PC-9 (cell line): Measurements from ENCODE around the gene NOP9. TPM values are rescaled to one million over a fixed set of nuclear protein-coding genes. Genes with fewer than 3 reads are reported as not detected.

Source experiments
- BruUV-seq: library from RNA; stranded (reverse); fragments of 400-500 nt; replicated peaks from 2 replicates; lab custom pipeline; 2021; lab: Mats Ljungman, UMichigan
- CTCF ChIA-PET: fragments of 300-600 bp; sonication (Branson Sonifier 250); formaldehyde crosslinking; loops from one replicate; lab custom pipeline; 2022; ENCODE audit warnings: antibody characterized with exemption; lab: Charles Lee
- POLR2A ChIA-PET: fragments of 300-600 bp; sonication (Branson Sonifier 250); formaldehyde crosslinking; loops from one replicate; lab custom pipeline; 2022; ENCODE audit warnings: antibody characterized with exemption; ENCODE audit not compliant: unreplicated experiment; lab: Charles Lee
- DNase-seq, 2 experiments: peaks; one replicate each; pipeline versions ENCODE4 v3.0.0 to v3.0.0-alpha.2; 2015 to 2022; ENCODE audit warnings: mixed read lengths in 1 of 2
- H2AFZ ChIP-seq: fragments of 200-600 bp; sonication (generic); 2 replicates; pipeline ENCODE4 v1.8.1; 2017; ENCODE audit warnings: antibody characterized with exemption
- H3F3A ChIP-seq: fragments of 200-600 bp; sonication (generic); 2 replicates; pipeline ENCODE4 v1.8.1; 2017; ENCODE audit warnings: antibody characterized with exemption, mild to moderate bottlenecking, low read depth; ENCODE audit not compliant: insufficient read depth
- H3K27ac ChIP-seq: fragments of 200-600 bp; sonication (generic); 2 replicates; pipeline ENCODE4 v1.6.1; 2016; ENCODE audit warnings: mixed run types
- H3K27me3 ChIP-seq: fragments of 200-600 bp; sonication (generic); 2 replicates; pipeline ENCODE4 v1.6.1; 2016; ENCODE audit warnings: low read depth, mixed run types; ENCODE audit not compliant: insufficient read depth
- H3K36me3 ChIP-seq: fragments of 200-600 bp; sonication (generic); 2 replicates; pipeline ENCODE4 v1.6.1; 2016; ENCODE audit warnings: low read depth, mixed run types
- H3K4me1 ChIP-seq: fragments of 200-600 bp; sonication (generic); replicated peaks from 2 replicates; pipeline ENCODE4 v1.6.1; 2016; ENCODE audit warnings: mixed run types; ENCODE audit not compliant: insufficient read depth
- H3K4me2 ChIP-seq: fragments of 200-600 bp; sonication (generic); 2 replicates; pipeline ENCODE4 v1.6.1; 2017; ENCODE audit warnings: mixed run types
- H3K4me3 ChIP-seq: fragments of 200-600 bp; sonication (generic); 2 replicates; pipeline ENCODE4 v1.6.1; 2016; ENCODE audit warnings: mixed run types
- H3K79me2 ChIP-seq: fragments of 200-600 bp; sonication (generic); 2 replicates; pipeline ENCODE4 v1.6.1; 2017; ENCODE audit warnings: low read depth, mixed run types
- H3K9me2 ChIP-seq: fragments of 200-600 bp; sonication (generic); 2 replicates; pipeline ENCODE4 v1.8.1; 2017; ENCODE audit warnings: mild to moderate bottlenecking; ENCODE audit not compliant: insufficient read depth
- H3K9me3 ChIP-seq: fragments of 200-600 bp; sonication (generic); 2 replicates; pipeline ENCODE4 v1.8.1; 2016; ENCODE audit warnings: low read depth; ENCODE audit not compliant: insufficient read depth
- H4K20me1 ChIP-seq: fragments of 200-600 bp; sonication (generic); 2 replicates; pipeline ENCODE4 v1.8.1; 2017; ENCODE audit not compliant: insufficient read depth
- CTCF ChIP-seq: fragments of 200-600 bp; sonication (generic); conservative IDR thresholded peaks from 2 replicates; pipeline ENCODE4 v1.6.1; 2017; ENCODE audit warnings: mixed run types, antibody characterized with exemption, mild to moderate bottlenecking, moderate library complexity
- EZH2 ChIP-seq: fragments of 200-600 bp; sonication (generic); IDR thresholded peaks from 2 replicates; pipeline ENCODE4 v1.8.0; 2017; ENCODE audit warnings: antibody characterized with exemption, low read depth
- intact Hi-C: fragments of 100-400 bp; cut with micrococcal nuclease; formaldehyde crosslinking; loops from one replicate; pipeline ENCODE4 v1.10.0; 2022; ENCODE audit not compliant: unreplicated experiment
- total RNA-seq: library from RNA; stranded (reverse); gene quantifications from 2 replicates; pipeline ENCODE4 v1.2.3, GENCODE V29; 2021

NOP9 gene
- total RNA-seq, 1 experiment from 2014 or later = 24.4 TPM

- TF ChIP-seq EZH2 = no peak
- TF ChIP-seq CTCF = no peak
- Histone ChIP-seq H3K4me2 (no peak overlapping the region), H2AFZ (no peak overlapping the region), H3K36me3 (no peaks in the 10 kb centered on the region), H3K27me3 (no peaks in the 10 kb centered on the region), H3K4me3 (no peak overlapping the region), H3K27ac (no peak overlapping the region), H3K79me2 (no peaks in the 10 kb centered on the region), H3K9me3 (no peaks in the 10 kb centered on the region), H4K20me1 (no peaks in the 10 kb centered on the region), H3K9me2 (no peaks in the 10 kb centered on the region), H3K4me1 (no peaks in the 10 kb centered on the region), H3F3A (no peaks in the 10 kb centered on the region)
- intact Hi-C loops = no loop called here
- POLR2A ChIA-PET = no interaction called here
- no peak for DNase-seq
- CTCF ChIA-PET = no interaction called here
- BruUV-seq = no TSS peak
These were observed 44.8 kb upstream of the NOP9 start for GRCh38 chr14:24254630-24255392.

GRCh38 chr14:24255438-24255837 lies 44.2 kb upstream of the NOP9 start:
- Histone ChIP-seq H2AFZ (no peak overlapping the region), H3K27ac (no peak overlapping the region), H3K4me3 (no peak overlapping the region), H3F3A (no peaks in the 10 kb centered on the region), H3K4me1 (no peaks in the 10 kb centered on the region), H3K79me2 (no peaks in the 10 kb centered on the region), H4K20me1 (no peaks in the 10 kb centered on the region), H3K9me2 (no peaks in the 10 kb centered on the region), H3K36me3 (no peaks in the 10 kb centered on the region), H3K27me3 (no peaks in the 10 kb centered on the region), H3K4me2 (no peak overlapping the region), H3K9me3 (no peaks in the 10 kb centered on the region)
- ChIA-PET POLR2A (no interaction called here), CTCF (no interaction called here)
- no peak for DNase-seq
- BruUV-seq = no TSS peak
- no peak for TF ChIP-seq EZH2
- TF ChIP-seq CTCF = no peak
- intact Hi-C loops = no loop called here

GRCh38 chr14:24255931-24256711 lies 43.5 kb upstream of the NOP9 start:
- H3K4me1 ChIP-seq = no peaks in the 10 kb centered on the region
- H3K36me3 ChIP-seq = no peaks in the 10 kb centered on the region
- intact Hi-C loops = no loop called here
- H4K20me1 ChIP-seq = no peaks in the 10 kb centered on the region
- no peak overlapping the region for H3K4me2 ChIP-seq
- no peaks in the 10 kb centered on the region for H3F3A ChIP-seq
- H2AFZ ChIP-seq = no peak overlapping the region
- TF ChIP-seq EZH2 (no peak), CTCF (no peak)
- no peaks in the 10 kb centered on the region for H3K79me2 ChIP-seq
- BruUV-seq = no TSS peak
- H3K9me2 ChIP-seq = no peaks in the 10 kb centered on the region
- POLR2A ChIA-PET = no interaction called here
- no peaks in the 10 kb centered on the region for H3K27me3 ChIP-seq
- no peak overlapping the region for H3K4me3 ChIP-seq
- CTCF ChIA-PET = no interaction called here
- H3K27ac ChIP-seq = no peak overlapping the region
- no peaks in the 10 kb centered on the region for H3K9me3 ChIP-seq
- no peak for DNase-seq
